Measurements from ENCODE around the gene OPRD1. TPM values are rescaled to one million over a fixed set of nuclear protein-coding genes. Genes with fewer than 3 reads are reported as not detected.
"Not testable (repeated sequence)": the region's sequence is repeated elsewhere in the genome, so short reads cannot be mapped to it uniquely, and the experiment has no call there.

OPRD1 gene
- polyA plus RNA-seq, 3 donors, result 0.01 TPM; not detected in 2

DNA sequence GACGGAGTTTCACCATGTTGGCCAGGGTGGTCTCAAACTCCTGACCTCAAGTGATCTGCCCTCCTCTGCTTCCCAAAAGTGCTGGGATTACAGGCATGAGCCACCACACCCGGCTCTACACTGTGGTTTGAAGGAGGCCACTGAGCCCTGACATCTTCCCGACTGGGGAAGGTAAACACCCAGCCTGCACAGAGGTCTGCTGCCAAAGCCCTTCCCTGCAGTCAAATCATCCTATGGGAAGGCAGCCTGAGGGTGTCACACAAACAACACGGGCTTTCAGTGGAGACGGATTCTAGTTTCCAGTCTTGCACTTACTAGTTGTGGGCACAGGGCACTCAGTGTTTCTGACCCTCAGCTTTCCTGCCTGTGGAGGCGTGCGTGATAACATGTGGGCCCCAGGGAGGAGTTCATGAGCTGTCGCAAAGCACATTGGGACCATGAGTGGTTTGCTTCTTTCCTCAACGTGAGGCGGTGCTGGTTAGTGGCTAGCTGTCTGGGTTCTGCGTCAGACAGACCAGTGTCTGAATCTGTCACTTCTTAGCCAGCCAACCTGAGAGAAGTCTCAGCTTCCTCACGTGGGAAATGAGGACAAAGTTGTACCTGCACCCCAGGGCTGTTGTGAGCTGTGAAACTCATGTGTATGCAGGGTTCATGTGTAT is 21.5 kb upstream of the OPRD1 start:
- Histone ChIP-seq H4K20me1 (ENCODE audit: insufficient read depth, low read length) (no peaks in the 10 kb centered on the region), H3K27ac (ENCODE audit: low read depth in 1 of 2, low read length in 2 of 2) (no peak overlapping the region), H2AFZ (ENCODE audit: insufficient read depth, low read depth, low read length, poor library complexity, severe bottlenecking) (no peak overlapping the region), H3K4me1 (ENCODE audit: control insufficient read depth in 1 of 2, insufficient read depth in 2 of 2, low read length in 2 of 2) (peaks cover 3% of the 10 kb centered on the region in 2 donors), H3K36me3 (replicated peaks in 1 of 2; ENCODE audit: control insufficient read depth in 1 of 2, insufficient read depth in 2 of 2, low read length in 2 of 2) (no peaks in the 10 kb centered on the region), H3K27me3 (ENCODE audit: control insufficient read depth in 2 of 2, insufficient read depth in 2 of 2, low read length in 2 of 2) (no peaks in the 10 kb centered on the region), H3K9ac (ENCODE audit: insufficient read depth, low read length, poor library complexity, severe bottlenecking) (no peak overlapping the region), H3K79me2 (ENCODE audit: insufficient read depth, low read length) (no peaks in the 10 kb centered on the region), H3K4me2 (replicated peaks; ENCODE audit: extremely low read depth, low read length, poor library complexity, severe bottlenecking) (no peak overlapping the region), H3K9me3 (replicated peaks in 1 of 2; ENCODE audit: control insufficient read depth in 1 of 2, insufficient read depth in 1 of 2, low read length in 2 of 2) (no peaks in the 10 kb centered on the region), H3K4me3 (replicated peaks in 1 of 3; ENCODE audit: low read depth in 2 of 3, low read length in 3 of 3) (no peak overlapping the region)
- peaks cover 0 to under 1% (median 0%) of the 10 kb centered on the region in 7 donors for H3K9me3 Mint-ChIP-seq
- no peak for DNase-seq
- no peak overlapping the region for H3K4me3 Mint-ChIP-seq
- 86% methylated on average over 11 of the region's 12 CpGs for WGBS (ENCODE audit: insufficient coverage)
- H3K4me1 Mint-ChIP-seq, result peaks cover 8% of the 10 kb centered on the region
- TF ChIP-seq, protein P1, sequence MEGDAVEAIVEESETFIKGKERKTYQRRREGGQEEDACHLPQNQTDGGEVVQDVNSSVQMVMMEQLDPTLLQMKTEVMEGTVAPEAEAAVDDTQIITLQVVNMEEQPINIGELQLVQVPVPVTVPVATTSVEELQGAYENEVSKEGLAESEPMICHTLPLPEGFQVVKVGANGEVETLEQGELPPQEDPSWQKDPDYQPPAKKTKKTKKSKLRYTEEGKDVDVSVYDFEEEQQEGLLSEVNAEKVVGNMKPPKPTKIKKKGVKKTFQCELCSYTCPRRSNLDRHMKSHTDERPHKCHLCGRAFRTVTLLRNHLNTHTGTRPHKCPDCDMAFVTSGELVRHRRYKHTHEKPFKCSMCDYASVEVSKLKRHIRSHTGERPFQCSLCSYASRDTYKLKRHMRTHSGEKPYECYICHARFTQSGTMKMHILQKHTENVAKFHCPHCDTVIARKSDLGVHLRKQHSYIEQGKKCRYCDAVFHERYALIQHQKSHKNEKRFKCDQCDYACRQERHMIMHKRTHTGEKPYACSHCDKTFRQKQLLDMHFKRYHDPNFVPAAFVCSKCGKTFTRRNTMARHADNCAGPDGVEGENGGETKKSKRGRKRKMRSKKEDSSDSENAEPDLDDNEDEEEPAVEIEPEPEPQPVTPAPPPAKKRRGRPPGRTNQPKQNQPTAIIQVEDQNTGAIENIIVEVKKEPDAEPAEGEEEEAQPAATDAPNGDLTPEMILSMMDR (IDR thresholded peaks at IDR 0.05), result no peak
- no peaks in the 10 kb centered on the region for H3K36me3 Mint-ChIP-seq
- no peak overlapping the region for H3K27ac Mint-ChIP-seq
- intact Hi-C loops (cut with micrococcal nuclease), result no loop called here
- peaks cover 2 to 9% (median 4%) of the 10 kb centered on the region in 3 donors for H3K27me3 Mint-ChIP-seq (ENCODE audit: low read depth in 3 of 3)

DNA sequence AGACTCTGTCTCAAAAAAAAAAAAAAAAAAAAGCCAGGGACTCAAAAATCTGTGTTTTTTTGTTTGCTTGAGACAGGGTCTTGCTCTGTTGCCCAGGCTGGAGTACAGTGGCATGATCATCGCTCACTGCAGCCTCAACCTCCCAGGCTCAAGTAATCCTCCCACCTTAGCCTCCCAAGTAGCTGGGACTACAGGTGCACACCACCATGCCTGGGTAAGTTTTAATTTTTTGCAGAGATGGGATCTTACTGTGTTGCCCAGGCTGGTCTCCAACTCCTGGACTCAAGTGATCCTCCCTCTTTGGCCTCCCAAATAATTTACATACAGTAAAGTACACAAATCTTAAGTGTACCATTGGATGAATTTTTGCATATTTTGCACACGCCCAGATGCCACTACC is 20.0 kb upstream of the OPRD1 start:
- H3K4me3 ChIP-seq (replicated peaks in 1 of 3; ENCODE audit: low read depth in 2 of 3, low read length in 3 of 3); H3K36me3 ChIP-seq (replicated peaks in 1 of 2; ENCODE audit: control insufficient read depth in 1 of 2, insufficient read depth in 2 of 2, low read length in 2 of 2); H3K9ac ChIP-seq (ENCODE audit: insufficient read depth, low read length, poor library complexity, severe bottlenecking); H4K20me1 ChIP-seq (ENCODE audit: insufficient read depth, low read length); intact Hi-C loops (cut with micrococcal nuclease); H3K79me2 ChIP-seq (ENCODE audit: insufficient read depth, low read length); DNase-seq; H3K27me3 Mint-ChIP-seq (ENCODE audit: low read depth in 3 of 3); H3K4me2 ChIP-seq (replicated peaks; ENCODE audit: extremely low read depth, low read length, poor library complexity, severe bottlenecking); H3K9me3 ChIP-seq (replicated peaks in 1 of 2; ENCODE audit: control insufficient read depth in 1 of 2, insufficient read depth in 1 of 2, low read length in 2 of 2); H3K36me3 Mint-ChIP-seq; H3K27ac ChIP-seq (ENCODE audit: low read depth in 1 of 2, low read length in 2 of 2); H3K27me3 ChIP-seq (ENCODE audit: control insufficient read depth in 2 of 2, insufficient read depth in 2 of 2, low read length in 2 of 2); H3K4me1 Mint-ChIP-seq; H3K9me3 Mint-ChIP-seq; H3K4me1 ChIP-seq (ENCODE audit: control insufficient read depth in 1 of 2, insufficient read depth in 2 of 2, low read length in 2 of 2); H3K4me3 Mint-ChIP-seq; H2AFZ ChIP-seq (ENCODE audit: insufficient read depth, low read depth, low read length, poor library complexity, severe bottlenecking): not testable (repeated sequence)
- no CpG with 5 or more reads among the region's 2 CpGs for WGBS (ENCODE audit: insufficient coverage)
- peak overlapping the region in 1 of 7 donors; percentile 37 for H3K27ac Mint-ChIP-seq

All from CD14-positive monocyte (primary cell).